PFSK-1 (cell line): ENCODE data around the gene YBX2.

Source experiments
- FOXP2 ChIP-seq: optimal IDR thresholded peaks from 2 replicates; pipeline ENCODE3; 2011; ENCODE audit warnings: borderline replicate concordance, control low read depth, inconsistent platforms; ENCODE audit not compliant: insufficient read depth; ENCODE audit errors: extremely low read length, extremely low read depth
- POLR2AphosphoS5 ChIP-seq: IDR thresholded peaks from 2 replicates; pipeline ENCODE4 v1.6.1; 2012; ENCODE audit warnings: low read depth, mild to moderate bottlenecking, control low read depth, low read length, moderate library complexity
- REST ChIP-seq, 2 experiments: IDR thresholded peaks; 2 replicates each; pipeline versions ENCODE4 v1.6.1 to v1.8.0; 2011 to 2012; ENCODE audit warnings: low read depth in 2 of 2, low read length in 2 of 2, control low read depth in 1 of 2, inconsistent platforms in 1 of 2, mild to moderate bottlenecking in 1 of 2, moderate library complexity in 1 of 2; ENCODE audit not compliant: insufficient read depth in 1 of 2
- SIN3A ChIP-seq: IDR thresholded peaks from 2 replicates; pipeline ENCODE4 v1.6.1; 2012; ENCODE audit warnings: mild to moderate bottlenecking, low read length, moderate library complexity, borderline replicate concordance; ENCODE audit not compliant: insufficient read depth
- TAF1 ChIP-seq: IDR thresholded peaks from 2 replicates; pipeline ENCODE4 v1.6.1; 2012; ENCODE audit warnings: low read length, control low read depth, borderline replicate concordance; ENCODE audit not compliant: insufficient read depth

YBX2 gene

GRCh38 chr17:7252176-7253043, 42.0 kb downstream of the YBX2 start, which contains the start of gene ELP5:
Gene ELP5 (plus strand): TSS chr17:7252215. CDS start chr17:7252551, 336 bp downstream.
- TF ChIP-seq FOXP2, result peak; percentile 81
- peak in 1 of 2 experiments; percentile 68; a peak in 2 of 4 replicates for TF ChIP-seq REST (IDR thresholded peaks at IDR 0.05; ENCODE audit: insufficient read depth in 1 of 2, low read depth in 2 of 2, low read length in 2 of 2)
- TF ChIP-seq TAF1, result peak; percentile 67; the same call in 1 of the 2 replicates
- 0 out of 2 replicates have a peak, but pooled peaks have one; percentile 74 for TF ChIP-seq SIN3A
- no peak; the same call in 1 of the 2 replicates for TF ChIP-seq POLR2AphosphoS5

GRCh38 chr17:7251661-7252175, 42.7 kb downstream of the YBX2 start, which contains the start of gene CTDNEP1:
Gene CTDNEP1 (minus strand): TSS chr17:7251734. CDS start chr17:7251296, 438 bp downstream.
- no peak for TF ChIP-seq SIN3A
- peak in 1 of 2 experiments; percentile 28; a peak in 1 of 4 replicates for TF ChIP-seq REST (IDR thresholded peaks at IDR 0.05; ENCODE audit: insufficient read depth in 1 of 2, low read depth in 2 of 2, low read length in 2 of 2)
- TF ChIP-seq TAF1, result peak; percentile 71; the same call in 1 of the 2 replicates
- TF ChIP-seq FOXP2, result no peak
- TF ChIP-seq POLR2AphosphoS5, result peak; percentile 42; the same call in 1 of the 2 replicates

- no peak for TF ChIP-seq REST (IDR thresholded peaks at IDR 0.05; ENCODE audit: insufficient read depth in 1 of 2, low read depth in 2 of 2, low read length in 2 of 2)
- no peak for TF ChIP-seq FOXP2
- TF ChIP-seq SIN3A, result no peak
- no peak for TF ChIP-seq POLR2AphosphoS5
- no peak for TF ChIP-seq TAF1
Observed at GRCh38 chr17:7250695-7251627, 43.5 kb downstream of the YBX2 start.

- TF ChIP-seq TAF1 (no peak), SIN3A (no peak), REST (IDR thresholded peaks at IDR 0.05; ENCODE audit: insufficient read depth in 1 of 2, low read depth in 2 of 2, low read length in 2 of 2) (no peak), POLR2AphosphoS5 (no peak), FOXP2 (no peak)
Observed at GRCh38 chr17:7249830-7250229, 44.6 kb downstream of the YBX2 start.
